ENCODE measurements around the gene FGFRL1.
A peak's percentile ranks its signal among the peaks of the same experiment; 100 is the strongest.

GRCh38 chr4:1008840-1009541, 2.4 kb upstream of the FGFRL1 start:
- TF ChIP-seq REST (IDR thresholded peaks at IDR 0.05; ENCODE audit: low read depth) (no peak), TEAD4 (IDR thresholded peaks at IDR 0.05) (no peak), MAX (IDR thresholded peaks at IDR 0.05) (0 out of 2 replicates have a peak, but pooled peaks have one; percentile 18)
